ENCODE measurements around the gene COL11A2.

COL11A2 gene

DNA sequence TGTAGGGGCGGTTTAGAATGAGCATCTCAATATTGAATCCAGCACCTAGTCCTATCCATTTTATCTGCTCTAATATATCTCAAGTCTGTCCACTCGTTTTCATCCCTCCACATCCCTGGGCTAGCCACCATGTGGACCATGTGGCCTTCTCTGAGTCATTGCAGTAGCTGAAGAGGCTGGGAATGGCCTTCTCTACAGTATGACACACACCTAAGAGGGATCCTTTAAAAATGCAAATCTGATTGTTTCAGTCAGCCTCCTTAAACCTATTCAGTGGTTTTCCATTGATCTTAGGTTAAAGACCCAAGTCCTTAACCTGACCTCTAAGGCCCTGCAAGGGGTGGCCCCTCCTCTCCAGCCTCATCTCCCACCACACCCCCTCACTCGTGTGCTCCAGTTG lies 25.4 kb upstream of the COL11A2 start:
- H3K27me3 ChIP-seq: peaks cover 0 to 19% of the 10 kb centered on the region in 2 donors
- DNase-seq: peak in 1 of 2 donors; percentile 23
- no peak overlapping the region for H3K27ac ChIP-seq
- no peaks in the 10 kb centered on the region for H3K36me3 ChIP-seq
- intact Hi-C loops (cut with DNase I; ENCODE audit: low total_unique reads): no loop called here
- H3K4me1 ChIP-seq: peaks cover 0 to 15% (median 12%) of the 10 kb centered on the region in 4 donors
- H3K9me3 ChIP-seq: no peaks in the 10 kb centered on the region
- no peak overlapping the region for H3K4me3 ChIP-seq
- TF ChIP-seq CTCF (IDR thresholded peaks at IDR 0.05): no peak

GRCh38 chr6:33217246-33217645 lies 25.0 kb upstream of the COL11A2 start:
- peaks cover 0 to 19% (median 14%) of the 10 kb centered on the region in 4 donors for H3K4me1 ChIP-seq
- no peaks in the 10 kb centered on the region for H3K36me3 ChIP-seq
- TF ChIP-seq CTCF (IDR thresholded peaks at IDR 0.05): no peak
- H3K4me3 ChIP-seq: no peak overlapping the region
- no peak for DNase-seq
- intact Hi-C loops (cut with DNase I; ENCODE audit: low total_unique reads): no loop called here
- no peaks in the 10 kb centered on the region for H3K9me3 ChIP-seq
- no peak overlapping the region for H3K27ac ChIP-seq
- peaks cover 0 to 19% of the 10 kb centered on the region in 2 donors for H3K27me3 ChIP-seq

GRCh38 chr6:33216117-33216649 lies 23.9 kb upstream of the COL11A2 start:
- no peak overlapping the region for H3K4me3 ChIP-seq
- intact Hi-C loops (cut with DNase I; ENCODE audit: low total_unique reads): no loop called here
- no peaks in the 10 kb centered on the region for H3K9me3 ChIP-seq
- peaks cover 0 to 21% (median 14%) of the 10 kb centered on the region in 4 donors for H3K4me1 ChIP-seq
- H3K27ac ChIP-seq: no peak overlapping the region
- DNase-seq: peak in 1 of 2 donors; percentile 31
- peaks cover 0 to 9% (median 5%) of the 10 kb centered on the region in 3 donors for H3K36me3 ChIP-seq
- no peak for TF ChIP-seq CTCF (IDR thresholded peaks at IDR 0.05)
- H3K27me3 ChIP-seq: peaks cover 0 to 14% of the 10 kb centered on the region in 2 donors

DNA sequence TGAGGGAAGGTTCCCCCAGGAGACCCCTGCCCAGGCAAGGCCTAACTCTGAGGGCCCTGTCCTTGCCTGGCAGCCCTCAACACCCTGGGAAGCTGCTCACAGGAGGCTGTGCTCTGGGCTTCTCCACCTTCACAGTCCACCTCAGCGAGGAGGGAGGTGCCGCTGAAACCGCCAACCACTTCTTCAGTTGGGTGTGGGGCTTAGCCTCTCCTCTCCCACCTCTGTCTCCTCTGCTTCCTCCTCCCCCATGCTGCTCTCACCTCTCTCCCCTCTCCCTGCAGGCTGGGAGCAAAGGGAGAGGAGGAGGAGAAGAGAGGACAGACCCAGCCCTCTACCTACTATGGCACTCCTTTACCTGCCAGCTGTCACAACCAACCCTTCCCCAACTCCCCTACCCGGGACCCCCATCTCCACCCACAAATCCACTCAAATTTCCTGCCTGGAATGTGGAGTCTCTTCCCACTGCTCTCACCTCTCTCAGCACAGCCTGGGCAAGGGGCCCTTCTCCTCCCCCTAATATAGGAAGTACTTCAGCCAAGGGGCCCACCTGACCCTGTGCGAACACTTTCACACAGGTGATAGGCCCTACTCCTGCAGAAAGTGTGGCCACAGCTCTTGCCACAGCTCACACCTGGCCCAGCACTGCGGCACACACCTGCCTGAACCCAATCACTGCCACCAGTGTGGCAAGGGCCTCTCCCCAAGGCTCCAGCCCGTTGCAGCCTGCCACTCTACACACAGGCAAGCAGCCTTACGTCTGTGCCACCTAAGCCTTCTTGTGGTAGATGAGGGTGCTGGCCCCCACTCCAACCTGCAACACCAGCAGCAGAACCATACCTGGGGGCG lies 23.2 kb upstream of the COL11A2 start:
- TF ChIP-seq CTCF (IDR thresholded peaks at IDR 0.05): no peak
- peaks cover 0 to 16% (median 12%) of the 10 kb centered on the region in 3 donors for H3K36me3 ChIP-seq
- intact Hi-C loops (cut with DNase I; ENCODE audit: low total_unique reads): no loop called here
- H3K9me3 ChIP-seq: no peaks in the 10 kb centered on the region
- no peak overlapping the region for H3K4me3 ChIP-seq
- H3K27ac ChIP-seq: no peak overlapping the region
- peaks cover 0 to 11% of the 10 kb centered on the region in 2 donors for H3K27me3 ChIP-seq
- DNase-seq: peak in 1 of 2 donors; percentile 35
- H3K4me1 ChIP-seq: peaks cover 0 to 21% (median 14%) of the 10 kb centered on the region in 4 donors

DNA sequence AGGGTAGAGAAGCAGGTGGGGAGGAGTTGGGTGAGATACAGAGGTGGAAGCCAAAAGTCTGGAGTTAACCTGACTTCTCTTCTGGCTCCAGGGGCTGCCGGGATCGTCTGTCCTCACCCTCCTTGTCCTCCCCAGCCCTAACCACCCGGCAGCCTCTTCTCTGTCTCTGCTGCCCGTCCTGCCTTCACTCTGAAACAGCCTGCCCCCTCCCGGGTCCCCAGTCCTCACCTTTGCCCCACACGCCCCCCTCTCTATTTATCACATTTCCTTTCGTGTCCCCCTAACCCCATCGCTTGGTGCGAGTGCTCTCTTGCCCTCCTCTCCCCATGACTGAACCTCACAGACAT lies 21.7 kb upstream of the COL11A2 start:
- intact Hi-C loops (cut with DNase I; ENCODE audit: low total_unique reads): loop anchor here (5.0 kb wide), 1 partner anchor 33 kb away; no protein-coding TSS in a partner anchor
- peak overlapping the region in 1 of 2 donors; percentile 56 for H3K27ac ChIP-seq
- no peak for TF ChIP-seq CTCF (IDR thresholded peaks at IDR 0.05)

More for the DNA sequence above, 21.7 kb upstream of the COL11A2 start:
- H3K36me3 ChIP-seq: peaks cover 0 to 28% (median 22%) of the 10 kb centered on the region in 3 donors
- peak overlapping the region; percentile 52 to 54 for H3K4me3 ChIP-seq
- H3K4me1 ChIP-seq: peaks cover 0 to 22% (median 15%) of the 10 kb centered on the region in 4 donors
- no peaks in the 10 kb centered on the region for H3K9me3 ChIP-seq
- H3K27me3 ChIP-seq: peaks cover 0 to 2% of the 10 kb centered on the region in 2 donors
- DNase-seq: no peak

Data from tibial artery (tissue), 4 donors.